Measurements from ENCODE around the gene PRF1.

Gene PRF1

DNA sequence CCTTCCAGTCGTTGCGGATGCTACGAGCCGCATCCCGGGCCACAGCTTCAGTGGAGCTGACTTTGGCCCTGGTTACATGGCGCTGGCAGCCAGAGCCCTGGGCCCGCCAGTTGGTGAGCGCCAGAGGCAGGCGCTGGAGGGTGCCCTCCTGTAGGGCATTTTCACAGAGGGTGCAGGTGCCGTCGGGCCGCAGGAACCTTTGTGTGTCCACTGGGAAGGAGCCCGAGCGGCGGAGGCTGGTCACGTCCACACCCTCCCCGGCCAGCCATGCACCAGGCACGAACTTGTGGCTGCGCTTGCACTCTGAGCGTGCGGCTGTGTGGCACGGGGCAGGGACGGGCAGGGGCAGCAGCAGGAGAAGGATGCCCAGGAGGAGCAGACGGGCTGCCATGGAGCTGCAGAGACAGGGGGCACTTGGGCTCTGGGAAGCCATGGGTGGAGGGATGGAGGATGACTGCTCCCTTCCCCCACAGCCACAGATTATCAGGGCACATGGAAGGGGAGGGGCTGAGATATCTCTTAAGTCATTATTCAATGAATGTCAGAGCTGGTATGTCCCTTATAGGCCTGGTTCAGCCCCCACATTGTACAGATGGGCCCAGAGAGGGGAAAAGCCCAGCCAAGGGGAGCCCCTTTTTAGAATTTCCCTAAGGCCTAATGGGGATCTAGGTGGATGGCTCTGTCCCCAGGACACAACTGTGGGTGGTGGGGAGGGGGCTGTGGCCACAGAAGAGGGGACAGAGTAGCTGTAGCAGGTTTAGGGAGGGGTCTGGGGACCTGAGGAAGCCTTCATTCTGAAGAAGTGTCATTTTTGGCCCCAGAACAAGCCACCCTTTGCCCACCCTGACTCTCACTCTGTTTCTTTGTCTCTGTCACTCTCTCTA lies 1.8 kb downstream of the PRF1 start:
- Mint-ChIP-seq H3K36me3 (peaks cover 14% of the 10 kb centered on the region), H3K27ac (no peak overlapping the region), H3K4me1 (peaks cover 48% of the 10 kb centered on the region), H3K9me3 (no peaks in the 10 kb centered on the region), H3K27me3 (no peaks in the 10 kb centered on the region), H3K4me3 (peak overlapping the region; percentile 63)

GRCh38 chr10:70599791-70600190 lies 2.8 kb downstream of the PRF1 start:
- Mint-ChIP-seq H3K27ac (no peak overlapping the region), H3K27me3 (no peaks in the 10 kb centered on the region), H3K4me3 (peak overlapping the region; percentile 68), H3K4me1 (peaks cover 54% of the 10 kb centered on the region), H3K36me3 (peaks cover 15% of the 10 kb centered on the region), H3K9me3 (no peaks in the 10 kb centered on the region)

DNA sequence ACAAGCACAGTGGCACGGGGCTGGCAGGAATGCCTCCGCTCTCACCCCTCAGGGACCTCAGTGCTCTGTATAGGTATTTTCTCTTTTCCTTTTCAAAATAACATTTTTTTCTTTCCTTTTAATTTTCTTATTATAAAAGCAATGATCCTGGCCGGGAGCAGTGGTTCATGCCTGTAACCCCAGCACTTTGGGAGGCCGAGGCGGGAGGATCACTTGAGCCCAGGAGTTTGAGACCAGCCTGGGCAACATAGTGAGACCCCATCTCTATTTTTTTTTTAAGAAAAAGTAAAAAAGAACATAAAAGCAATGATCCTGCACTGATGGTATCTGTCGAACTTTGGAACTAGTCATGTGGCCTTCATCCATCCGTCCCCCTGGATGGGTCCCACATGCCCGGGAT lies 3.2 kb downstream of the PRF1 start:
- peaks cover 55% of the 10 kb centered on the region for H3K4me1 Mint-ChIP-seq
- peaks cover 15% of the 10 kb centered on the region for H3K36me3 Mint-ChIP-seq
- H3K4me3 Mint-ChIP-seq: peak overlapping the region; percentile 68
- H3K27ac Mint-ChIP-seq: no peak overlapping the region
- no peaks in the 10 kb centered on the region for H3K9me3 Mint-ChIP-seq
- H3K27me3 Mint-ChIP-seq: no peaks in the 10 kb centered on the region

DNA sequence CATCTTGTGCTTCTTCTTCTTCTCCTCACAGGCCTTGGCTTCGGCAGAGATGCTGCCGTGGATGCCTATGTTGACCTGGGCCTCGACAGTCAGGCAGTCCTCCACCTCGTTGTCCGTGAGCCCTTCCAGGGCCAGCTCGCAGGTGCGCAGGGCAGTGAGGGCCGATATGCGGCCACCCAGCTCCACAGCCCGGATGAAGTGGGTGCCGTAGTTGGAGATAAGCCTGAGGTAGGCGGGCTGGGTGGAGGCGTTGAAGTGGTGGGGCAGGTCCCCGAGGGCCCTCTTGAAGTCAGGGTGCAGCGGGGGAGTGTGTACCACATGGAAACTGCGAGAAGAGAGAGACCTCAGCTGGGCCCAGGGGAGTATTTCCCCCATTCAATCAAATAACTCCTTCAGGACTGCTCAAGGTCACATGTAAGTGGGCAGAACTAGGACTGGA lies 3.7 kb downstream of the PRF1 start:
- no peak overlapping the region for H3K27ac Mint-ChIP-seq

GRCh38 chr10:70597856-70598815 lies 4.4 kb downstream of the PRF1 start:
- no peak overlapping the region for H3K27ac Mint-ChIP-seq
- H3K4me1 Mint-ChIP-seq: peaks cover 45% of the 10 kb centered on the region
- peaks cover 15% of the 10 kb centered on the region for H3K36me3 Mint-ChIP-seq

More for the DNA sequence above, 3.7 kb downstream of the PRF1 start:
- Mint-ChIP-seq H3K9me3 (no peaks in the 10 kb centered on the region), H3K4me3 (peak overlapping the region; percentile 55), H3K4me1 (peaks cover 53% of the 10 kb centered on the region), H3K27me3 (no peaks in the 10 kb centered on the region), H3K36me3 (peaks cover 15% of the 10 kb centered on the region)

GRCh38 chr10:70596860-70597809 lies 5.4 kb downstream of the PRF1 start:
- H3K4me1 Mint-ChIP-seq: peaks cover 42% of the 10 kb centered on the region
- peak overlapping the region; percentile 57 for H3K4me3 Mint-ChIP-seq
- no peaks in the 10 kb centered on the region for H3K9me3 Mint-ChIP-seq
- peaks cover 15% of the 10 kb centered on the region for H3K36me3 Mint-ChIP-seq
- H3K27me3 Mint-ChIP-seq: no peaks in the 10 kb centered on the region
- H3K27ac Mint-ChIP-seq: peak overlapping the region; percentile 35

More at GRCh38 chr10:70597856-70598815, 4.4 kb downstream of the PRF1 start:
- peak overlapping the region; percentile 57 for H3K4me3 Mint-ChIP-seq
- no peaks in the 10 kb centered on the region for H3K9me3 Mint-ChIP-seq
- H3K27me3 Mint-ChIP-seq: no peaks in the 10 kb centered on the region

DNA sequence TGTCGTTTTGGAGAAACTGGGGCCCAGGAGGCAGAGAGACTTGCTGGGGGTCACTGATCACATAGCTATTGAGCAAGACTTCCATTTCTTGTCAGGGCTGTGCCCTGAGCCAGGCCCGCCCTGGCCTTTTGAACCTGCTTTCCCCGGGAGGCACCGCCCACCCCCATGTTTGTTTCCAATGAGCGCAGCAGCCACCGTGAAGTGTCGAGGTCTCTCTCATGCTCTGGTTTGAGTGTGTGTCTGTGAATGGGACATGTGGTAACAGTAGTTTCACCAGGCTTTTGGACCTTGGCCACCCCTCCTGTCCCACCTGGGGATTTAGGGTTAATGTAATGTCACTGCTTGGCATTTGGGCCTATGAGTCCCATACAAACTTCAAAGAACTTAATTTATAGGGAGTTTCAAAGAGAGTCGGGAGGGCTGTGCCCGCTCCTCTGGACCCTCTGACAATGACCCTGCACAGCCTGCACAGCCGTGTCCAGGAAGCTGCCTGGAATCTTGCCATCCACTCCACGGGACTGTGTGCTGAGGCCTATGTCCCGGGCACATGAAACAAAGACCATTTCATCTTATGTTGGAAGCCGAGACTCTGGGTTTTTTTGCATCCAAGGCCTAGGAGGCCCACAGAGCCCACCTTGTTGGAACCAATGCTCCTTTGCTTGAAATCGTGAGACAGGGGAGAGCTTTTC lies 6.3 kb downstream of the PRF1 start:
- Mint-ChIP-seq H3K9me3 (no peaks in the 10 kb centered on the region), H3K4me1 (peaks cover 35% of the 10 kb centered on the region), H3K36me3 (peaks cover 15% of the 10 kb centered on the region), H3K27me3 (no peaks in the 10 kb centered on the region), H3K4me3 (no peak overlapping the region), H3K27ac (no peak overlapping the region)

DNA sequence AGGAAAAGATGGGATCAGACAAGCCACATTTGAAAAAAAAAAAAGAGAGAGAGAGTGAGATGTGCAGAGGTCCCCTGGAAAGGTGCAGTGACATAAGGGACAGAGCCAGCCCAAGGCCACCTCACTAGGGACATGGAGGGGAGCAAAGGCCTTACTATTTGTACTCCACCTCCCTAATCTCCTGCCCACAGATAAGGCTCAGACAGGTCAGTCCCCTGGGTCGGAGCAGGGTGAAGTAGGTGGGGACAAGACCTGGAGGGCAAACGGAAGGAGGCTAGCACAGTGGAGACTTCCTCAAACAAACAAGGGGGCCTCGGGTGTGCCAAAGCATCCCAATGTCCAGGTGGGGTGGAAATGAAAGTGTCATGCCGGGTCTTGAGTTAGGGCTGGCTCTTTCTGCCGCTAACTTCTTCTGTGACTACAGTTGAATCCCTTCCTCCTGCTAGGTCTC lies 7.0 kb downstream of the PRF1 start:
- peaks cover 33% of the 10 kb centered on the region for H3K4me1 Mint-ChIP-seq
- no peaks in the 10 kb centered on the region for H3K9me3 Mint-ChIP-seq
- H3K4me3 Mint-ChIP-seq: no peak overlapping the region
- no peak overlapping the region for H3K27ac Mint-ChIP-seq
- H3K27me3 Mint-ChIP-seq: no peaks in the 10 kb centered on the region
- peaks cover 15% of the 10 kb centered on the region for H3K36me3 Mint-ChIP-seq

- no peaks in the 10 kb centered on the region for H3K9me3 Mint-ChIP-seq
- H3K4me1 Mint-ChIP-seq: peaks cover 25% of the 10 kb centered on the region
- peaks cover 15% of the 10 kb centered on the region for H3K36me3 Mint-ChIP-seq
- H3K27ac Mint-ChIP-seq: no peak overlapping the region
- no peaks in the 10 kb centered on the region for H3K27me3 Mint-ChIP-seq
- no peak overlapping the region for H3K4me3 Mint-ChIP-seq
Observed at GRCh38 chr10:70594161-70594560, 8.4 kb downstream of the PRF1 start.

DNA sequence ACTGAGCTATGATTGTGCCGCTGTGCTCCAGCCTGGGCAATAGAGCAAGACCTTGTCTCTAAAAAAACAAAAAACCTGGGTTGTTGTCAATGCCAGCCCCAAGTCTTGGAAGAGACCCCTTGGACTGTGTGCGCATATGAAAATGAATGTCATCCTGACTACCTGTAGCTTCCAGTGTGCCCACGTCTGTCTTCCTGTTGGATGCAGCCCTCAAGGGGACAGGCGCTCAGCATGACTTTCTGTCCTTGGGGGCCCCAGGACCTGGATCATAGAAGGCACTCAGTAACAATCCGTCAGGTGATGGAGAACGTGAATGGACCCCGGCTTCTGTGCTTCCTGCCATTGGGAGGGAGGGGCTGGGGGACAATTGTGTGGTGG lies 9.0 kb downstream of the PRF1 start:
- Mint-ChIP-seq H3K27me3 (no peaks in the 10 kb centered on the region), H3K9me3 (no peaks in the 10 kb centered on the region), H3K36me3 (peaks cover 13% of the 10 kb centered on the region), H3K4me1 (peaks cover 25% of the 10 kb centered on the region), H3K27ac (no peak overlapping the region), H3K4me3 (no peak overlapping the region)

DNA sequence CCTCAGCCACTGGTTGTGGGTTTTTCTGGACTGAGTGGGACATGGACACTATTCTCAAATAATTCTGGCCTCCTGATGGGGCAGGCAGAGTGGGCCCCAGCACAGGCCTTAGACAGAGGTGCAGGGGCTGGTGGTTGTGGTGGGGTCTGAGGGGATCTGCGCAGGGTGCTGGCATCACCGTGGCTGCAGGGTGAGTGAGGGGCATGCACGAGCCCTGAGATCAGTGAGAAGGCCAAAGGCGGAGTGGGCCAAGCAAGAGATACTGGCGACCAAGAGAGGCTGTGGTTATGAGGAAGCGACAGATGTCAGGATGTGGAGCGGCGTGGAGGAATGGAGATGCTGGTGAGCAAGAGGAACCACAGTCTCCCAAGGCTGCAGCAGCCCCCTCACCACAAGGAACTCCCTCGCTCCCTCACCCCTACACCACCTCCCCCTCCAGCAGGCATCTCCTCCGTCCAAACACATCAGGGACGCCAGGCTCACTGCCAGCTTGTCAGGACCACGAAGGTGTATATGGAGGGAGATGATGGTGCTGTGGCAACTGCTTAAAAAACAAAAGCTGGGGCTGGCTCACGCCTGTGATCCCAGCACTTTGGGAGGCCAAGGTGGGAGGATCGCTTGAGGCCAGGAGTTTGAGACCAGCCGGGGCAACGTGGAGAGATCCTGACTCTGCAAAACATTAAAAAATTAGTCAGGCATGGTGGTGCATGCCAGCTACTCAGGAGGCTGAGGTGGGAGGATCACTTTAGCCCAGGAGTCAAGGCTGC lies 9.6 kb downstream of the PRF1 start:
- no peaks in the 10 kb centered on the region for H3K9me3 Mint-ChIP-seq
- peaks cover 12% of the 10 kb centered on the region for H3K36me3 Mint-ChIP-seq
- H3K27ac Mint-ChIP-seq: no peak overlapping the region
- H3K27me3 Mint-ChIP-seq: no peaks in the 10 kb centered on the region
- peaks cover 25% of the 10 kb centered on the region for H3K4me1 Mint-ChIP-seq
- no peak overlapping the region for H3K4me3 Mint-ChIP-seq

- H3K9me3 Mint-ChIP-seq: no peaks in the 10 kb centered on the region
Observed at GRCh38 chr10:70592186-70592735, 10.3 kb downstream of the PRF1 start.

GRCh38 chr10:70590655-70591416 lies 11.7 kb downstream of the PRF1 start:
- peaks cover 18% of the 10 kb centered on the region for H3K4me1 Mint-ChIP-seq
- H3K4me3 Mint-ChIP-seq: no peak overlapping the region
- peaks cover 1% of the 10 kb centered on the region for H3K36me3 Mint-ChIP-seq
- no peaks in the 10 kb centered on the region for H3K27me3 Mint-ChIP-seq
- no peaks in the 10 kb centered on the region for H3K9me3 Mint-ChIP-seq
- no peak overlapping the region for H3K27ac Mint-ChIP-seq

More at GRCh38 chr10:70592186-70592735, 10.3 kb downstream of the PRF1 start:
- H3K27ac Mint-ChIP-seq: no peak overlapping the region
- peaks cover 21% of the 10 kb centered on the region for H3K4me1 Mint-ChIP-seq
- H3K4me3 Mint-ChIP-seq: no peak overlapping the region
- peaks cover 6% of the 10 kb centered on the region for H3K36me3 Mint-ChIP-seq
- no peaks in the 10 kb centered on the region for H3K27me3 Mint-ChIP-seq

All from activated naive CD4-positive, alpha-beta T cell treated with anti-CD3 and anti-CD28 coated beads, Interleukin-2, amount 50 U/mL, for 24 hours (primary cell).